Measurements from ENCODE around the gene PSAP.

The PSAP gene

DNA sequence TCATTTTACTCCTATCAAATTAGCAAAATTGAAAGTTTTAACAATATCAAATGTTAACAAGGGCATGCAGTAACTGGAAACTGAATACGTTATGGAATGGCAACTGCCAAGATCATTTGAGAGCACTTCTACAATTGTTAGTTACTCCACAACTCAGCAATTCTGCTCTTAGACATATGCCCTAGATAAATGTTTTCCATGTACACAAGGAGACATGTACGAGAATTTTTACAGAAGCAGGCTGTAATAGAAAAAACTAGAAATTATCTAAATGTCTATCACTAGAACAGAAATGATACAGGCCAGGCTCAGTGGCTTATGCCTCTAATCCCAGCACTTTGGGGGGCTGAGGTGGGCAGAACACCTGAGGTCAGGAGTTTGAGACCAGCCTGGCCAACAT, 7.0 kb downstream of the PSAP start:
- FAIRE-seq: no peak

DNA sequence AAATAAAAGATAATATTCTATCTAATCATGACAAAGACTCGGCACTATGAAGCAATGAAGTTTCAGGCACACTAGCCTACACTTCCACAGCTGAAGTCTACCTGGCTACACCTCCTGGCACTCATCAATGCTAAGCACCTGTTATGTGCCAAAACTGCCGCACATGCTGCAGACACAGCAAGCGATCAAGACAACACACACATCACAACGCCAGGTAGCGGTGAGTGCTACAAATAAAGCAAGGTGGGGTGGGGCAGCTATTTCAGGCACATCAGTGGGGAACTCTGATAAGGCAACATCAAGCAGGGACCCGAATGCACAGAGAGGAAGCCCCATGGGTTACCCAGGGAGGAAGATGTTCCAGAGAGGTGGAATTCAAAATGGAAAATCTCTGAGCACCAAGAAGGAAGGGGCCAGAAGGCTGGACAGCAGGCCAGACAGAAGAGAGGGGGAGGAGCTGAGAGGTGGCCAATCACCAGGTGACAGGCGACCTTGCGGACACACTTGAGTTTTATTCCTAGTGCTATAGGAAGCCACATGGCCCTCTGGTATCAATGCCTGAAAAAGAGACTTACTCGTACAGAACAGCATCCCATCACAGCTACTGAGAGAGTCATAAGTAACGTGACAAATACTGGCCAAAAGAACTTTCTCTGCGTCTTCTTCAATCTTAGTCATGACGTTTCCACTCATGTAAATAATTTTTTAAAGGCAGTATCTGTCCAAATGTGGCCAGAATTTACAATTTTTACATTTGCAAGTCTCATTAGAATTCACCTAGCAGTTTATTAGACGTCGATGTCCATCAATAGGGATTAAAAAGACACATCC, 8.0 kb downstream of the PSAP start:
- no peak for FAIRE-seq

DNA sequence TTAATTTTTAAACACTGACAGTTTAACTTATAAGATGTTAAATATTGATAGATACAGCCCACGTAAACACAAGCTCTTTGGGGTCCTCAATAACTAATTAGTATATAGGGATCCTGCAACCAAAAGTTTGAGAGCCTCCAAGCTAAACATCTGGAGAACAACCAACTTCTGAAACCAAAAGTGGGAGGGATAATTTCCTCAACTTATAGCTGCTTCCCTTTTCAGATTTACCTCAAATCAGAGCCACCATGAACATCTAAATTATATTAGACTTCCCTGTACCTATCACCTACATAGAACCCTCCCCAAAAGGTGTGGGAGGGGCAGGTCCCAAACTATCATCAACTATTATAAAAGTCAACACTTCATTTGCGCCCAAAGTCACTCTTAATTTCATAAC, 8.6 kb downstream of the PSAP start:
- no peak for FAIRE-seq

DNA sequence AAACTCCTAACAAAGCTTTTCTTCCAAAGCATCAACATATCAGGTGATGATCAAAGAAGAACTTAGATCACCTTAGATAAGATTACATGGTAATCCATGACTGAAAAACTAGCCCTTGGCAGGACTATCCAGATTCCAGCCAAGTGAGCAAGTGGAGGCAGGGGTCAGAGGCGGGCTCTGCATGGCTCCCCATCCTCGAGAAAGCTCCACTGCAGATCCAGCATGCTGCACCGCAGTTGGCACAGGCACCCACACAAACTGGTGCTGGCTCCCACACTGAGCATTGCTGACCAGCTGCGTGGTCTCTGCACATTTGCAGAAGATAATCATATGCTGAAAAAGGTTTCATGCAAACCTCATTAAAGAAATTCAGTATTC, 10.1 kb downstream of the PSAP start:
- no peak for FAIRE-seq

DNA sequence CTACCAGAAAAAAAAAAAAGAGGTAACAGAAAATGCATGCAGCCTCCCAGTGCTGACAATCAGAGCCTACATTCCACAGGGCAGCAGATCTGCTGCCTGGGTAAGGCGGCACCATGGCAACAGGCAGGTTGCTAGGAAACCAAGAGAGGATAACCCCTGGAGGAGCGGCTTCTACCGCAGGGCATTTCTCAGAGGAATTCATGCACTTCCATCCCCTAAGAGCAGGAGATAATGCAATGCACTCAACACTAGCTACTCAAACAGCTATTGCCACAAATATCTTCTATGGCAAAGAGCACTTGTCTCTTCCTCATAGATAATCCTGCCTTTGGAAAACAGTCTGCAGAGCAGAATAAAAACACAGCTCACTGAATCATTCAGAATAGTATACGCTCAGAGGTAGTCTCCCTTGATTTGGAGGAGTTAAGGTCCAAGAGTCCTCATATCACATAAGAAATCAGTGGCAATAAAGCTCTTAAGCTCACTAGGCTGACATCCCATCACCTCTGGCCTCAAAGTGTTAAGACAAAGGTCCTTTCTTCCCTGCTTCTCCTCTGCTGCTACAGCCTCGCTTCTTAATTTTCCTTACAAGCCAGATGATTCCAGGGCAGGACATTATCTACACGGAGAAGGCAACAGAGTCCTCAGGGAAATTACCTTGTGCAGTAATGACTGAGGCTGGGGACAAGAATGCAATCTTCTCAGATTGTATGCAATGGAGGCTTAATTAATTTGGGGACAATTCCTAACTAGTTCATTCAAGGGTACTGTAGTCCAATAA, 10.7 kb downstream of the PSAP start:
- FAIRE-seq: no peak

DNA sequence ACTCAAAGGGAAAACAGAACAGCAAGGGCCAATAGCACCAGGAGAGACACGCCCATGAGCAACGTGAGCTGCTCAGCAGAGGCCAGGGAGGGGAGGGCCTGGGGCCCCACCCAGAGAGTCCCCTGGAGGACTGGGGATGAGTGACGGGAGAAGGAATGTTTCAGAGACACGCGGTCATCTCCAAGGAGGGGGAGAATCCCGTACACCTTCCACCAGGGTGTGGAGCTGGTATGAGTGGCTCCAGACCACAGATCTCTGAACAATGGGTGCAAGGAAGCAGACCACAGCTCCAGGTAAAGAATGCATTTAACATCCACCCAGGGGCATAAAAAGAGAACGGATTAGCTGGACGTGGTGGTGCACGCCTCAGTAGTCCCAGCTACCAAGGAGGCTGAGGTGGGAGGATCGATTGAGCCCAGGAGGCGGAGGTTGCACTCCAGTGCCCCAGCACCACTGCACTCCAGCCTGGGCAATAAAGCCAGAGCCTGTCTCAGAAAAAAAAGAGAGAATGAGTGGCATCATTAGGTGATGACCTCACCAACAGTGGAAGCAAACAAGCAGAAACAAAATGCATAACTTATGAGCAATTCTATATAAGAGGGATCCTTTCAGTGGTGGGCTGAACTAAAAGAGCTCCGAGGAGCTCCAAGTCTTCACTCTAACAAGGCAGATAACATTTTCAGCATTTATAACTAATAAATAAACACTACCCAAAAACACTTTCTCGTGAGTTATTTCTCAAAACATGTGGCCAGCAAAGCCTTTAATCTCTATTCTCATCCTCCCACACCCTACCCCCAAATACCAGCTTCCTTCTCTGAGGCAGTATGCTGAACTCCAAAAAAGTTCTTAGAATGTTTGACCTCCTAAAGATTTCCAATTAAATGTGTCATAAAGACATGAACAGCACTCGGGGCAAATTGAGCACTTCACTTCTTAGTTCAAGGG, 12.5 kb downstream of the PSAP start:
- no peak for FAIRE-seq

DNA sequence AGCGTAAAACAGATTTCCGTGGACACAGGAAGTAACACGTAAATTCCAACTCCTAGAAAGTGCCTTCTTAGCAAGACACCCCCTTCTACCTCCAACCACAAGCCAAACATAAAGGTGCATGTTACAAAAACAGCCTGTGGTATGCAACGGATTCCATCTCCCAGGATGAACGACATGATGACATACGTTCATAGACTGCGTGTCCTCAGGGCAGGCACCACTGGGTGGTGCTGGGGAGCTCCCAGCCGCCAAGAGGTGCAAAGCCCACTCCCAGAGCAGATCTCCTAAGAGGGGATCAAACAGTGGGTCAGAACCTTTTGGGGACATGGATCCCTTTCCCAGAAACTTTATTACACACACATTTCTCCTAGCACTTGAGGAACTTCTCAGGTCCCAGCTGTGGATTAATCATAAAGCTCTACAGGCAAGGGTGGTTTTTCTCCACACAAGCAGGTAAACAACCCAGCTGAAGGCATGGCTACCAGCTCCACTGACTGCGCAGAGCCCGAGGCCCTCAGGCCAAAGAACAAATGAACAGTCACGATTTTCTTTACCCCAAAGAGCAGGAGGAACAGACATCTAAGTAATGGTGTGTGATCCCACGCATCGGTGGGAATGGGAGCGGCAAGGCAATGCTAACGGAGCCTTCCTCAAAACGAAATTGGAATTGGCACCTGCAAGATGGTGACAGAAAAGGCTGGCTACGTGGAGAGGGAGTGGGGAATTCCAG, 13.8 kb downstream of the PSAP start:
- FAIRE-seq: no peak

DNA sequence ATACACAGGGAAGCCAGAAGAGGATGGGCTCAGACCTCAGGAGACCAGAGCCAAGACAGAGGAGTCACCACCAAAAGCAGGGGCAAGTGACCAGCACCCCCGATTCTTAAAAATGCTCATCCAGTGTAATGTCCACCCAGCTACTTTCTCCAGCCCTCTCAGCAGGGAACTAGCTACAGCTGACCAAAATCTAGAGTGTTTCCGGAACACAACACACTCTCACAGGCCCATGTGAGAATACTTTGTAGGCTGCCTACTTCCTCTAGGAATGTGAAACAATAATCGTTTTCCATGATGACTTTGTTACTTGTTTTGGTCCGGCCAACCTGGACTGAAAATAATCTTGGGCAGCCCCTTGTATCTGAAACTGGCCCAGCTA, 14.5 kb downstream of the PSAP start:
- no peak for FAIRE-seq

DNA sequence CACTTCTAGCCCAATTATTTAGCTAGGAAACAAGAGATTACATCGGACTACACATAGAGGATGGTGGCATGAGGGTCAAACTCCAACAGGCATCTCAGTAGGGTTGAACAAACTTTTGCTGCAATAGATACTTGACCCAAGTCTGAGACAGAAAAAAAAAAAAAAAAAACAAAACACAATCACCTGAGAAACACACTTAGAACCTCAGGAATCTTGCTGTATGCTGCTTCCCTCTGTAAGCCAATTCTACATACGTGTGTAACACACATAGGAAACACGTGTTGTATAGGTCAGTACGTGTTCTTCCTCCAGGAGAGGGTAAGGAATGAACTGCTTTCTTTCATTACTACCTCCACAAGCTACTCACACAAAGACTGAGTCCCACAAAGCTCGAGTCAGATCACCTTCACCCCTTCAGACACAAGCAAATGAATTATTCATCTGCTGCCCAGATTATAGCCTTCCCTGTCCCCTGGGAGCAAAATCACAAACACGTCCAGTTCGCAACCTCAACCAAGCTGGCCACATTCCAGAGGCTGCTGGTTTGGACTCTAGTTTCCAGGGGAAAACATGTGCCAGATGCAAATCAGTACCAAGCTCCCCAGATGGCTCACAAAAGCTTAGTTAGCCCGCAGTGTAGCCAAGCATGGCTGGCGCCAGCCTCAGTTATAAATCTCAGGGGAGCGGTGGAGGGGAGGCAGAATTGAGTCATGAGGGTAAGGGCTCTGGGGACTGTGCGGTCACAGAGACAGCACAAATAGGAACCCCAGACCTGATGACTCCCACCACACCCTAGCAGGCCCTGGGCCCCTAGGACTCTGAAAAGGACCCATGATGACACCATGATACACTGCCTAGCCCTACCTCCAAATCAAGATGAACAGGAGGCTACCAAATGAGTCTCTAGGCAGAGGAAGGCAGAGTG, 15.1 kb downstream of the PSAP start:
- no peak for FAIRE-seq

DNA sequence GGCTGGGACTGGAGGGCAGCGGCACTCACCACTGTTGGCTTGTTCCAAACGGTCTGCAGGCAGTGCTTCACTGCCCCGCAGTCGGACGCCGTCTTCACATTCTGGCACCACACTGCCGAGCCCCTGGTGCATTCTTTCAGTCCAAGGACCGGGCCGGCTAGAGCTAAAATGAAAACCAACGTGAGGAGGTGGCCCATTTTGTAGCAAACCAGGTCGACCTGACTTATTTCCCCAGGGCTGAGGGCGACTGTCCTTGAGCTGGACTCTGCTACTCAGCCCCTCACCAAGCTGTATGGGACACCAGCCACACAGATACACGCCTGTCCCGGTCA, 16.7 kb downstream of the PSAP start:
- FAIRE-seq: no peak

DNA sequence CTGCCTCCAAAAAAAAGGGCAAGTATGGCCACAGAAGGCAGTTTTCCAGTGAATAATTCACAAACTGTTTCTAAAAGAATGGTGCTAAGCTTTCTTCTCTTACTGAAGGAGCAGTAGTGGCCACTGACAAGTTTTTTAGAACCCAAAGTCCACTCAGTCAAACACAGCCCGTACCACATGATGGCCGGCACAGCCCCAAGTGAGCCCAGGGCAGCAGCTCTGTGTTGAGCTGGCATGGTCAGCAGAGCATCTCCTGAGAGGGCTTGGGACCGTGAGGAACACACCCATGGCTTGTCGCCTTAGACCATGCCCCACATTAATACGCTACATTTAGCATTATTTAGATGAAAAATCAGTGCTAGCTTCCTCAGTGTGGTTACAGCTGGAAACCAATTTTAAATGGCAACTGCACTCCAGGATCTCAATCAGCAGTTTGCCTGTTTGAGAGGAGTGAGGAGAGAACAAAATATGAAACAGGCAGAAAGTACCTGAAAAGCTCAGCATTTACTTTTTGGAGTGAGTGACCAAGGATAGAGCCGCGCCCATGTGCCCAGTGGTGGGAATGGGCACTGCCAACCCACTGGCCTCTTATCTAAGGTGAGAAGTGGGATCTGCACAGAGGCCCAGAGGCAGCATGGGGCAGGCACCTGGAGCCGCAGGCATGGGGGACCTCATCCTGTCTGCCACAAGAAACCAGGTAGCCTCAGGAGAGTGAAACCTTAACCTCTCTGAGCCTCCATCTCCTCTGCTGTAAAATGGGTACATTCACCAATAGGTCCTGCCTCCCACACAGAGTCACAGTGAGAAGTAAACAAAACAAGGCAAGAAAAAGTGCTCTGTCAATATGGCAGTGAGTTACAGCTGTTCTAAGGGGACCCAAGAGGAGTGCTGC, 17.4 kb downstream of the PSAP start:
- no peak for FAIRE-seq

DNA sequence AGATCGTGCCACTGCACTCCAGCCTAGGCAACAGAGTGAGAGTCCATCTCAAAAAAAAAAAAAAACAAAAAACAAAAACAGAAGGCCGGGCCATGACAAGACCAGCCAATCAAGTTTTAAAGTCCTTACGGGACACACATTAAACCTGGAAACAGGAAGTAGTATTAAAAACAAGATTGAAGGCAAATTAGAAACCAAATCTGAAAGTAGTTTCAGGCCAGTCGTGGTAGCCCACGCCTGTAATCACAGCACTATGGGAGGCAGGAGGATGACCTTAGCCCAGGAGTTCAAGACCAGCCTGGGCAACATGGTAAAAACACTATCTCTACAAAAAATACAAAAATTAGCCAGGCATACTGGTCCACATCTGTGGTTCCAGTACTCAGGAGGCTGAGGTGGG, 18.1 kb downstream of the PSAP start:
- no peak for FAIRE-seq

DNA sequence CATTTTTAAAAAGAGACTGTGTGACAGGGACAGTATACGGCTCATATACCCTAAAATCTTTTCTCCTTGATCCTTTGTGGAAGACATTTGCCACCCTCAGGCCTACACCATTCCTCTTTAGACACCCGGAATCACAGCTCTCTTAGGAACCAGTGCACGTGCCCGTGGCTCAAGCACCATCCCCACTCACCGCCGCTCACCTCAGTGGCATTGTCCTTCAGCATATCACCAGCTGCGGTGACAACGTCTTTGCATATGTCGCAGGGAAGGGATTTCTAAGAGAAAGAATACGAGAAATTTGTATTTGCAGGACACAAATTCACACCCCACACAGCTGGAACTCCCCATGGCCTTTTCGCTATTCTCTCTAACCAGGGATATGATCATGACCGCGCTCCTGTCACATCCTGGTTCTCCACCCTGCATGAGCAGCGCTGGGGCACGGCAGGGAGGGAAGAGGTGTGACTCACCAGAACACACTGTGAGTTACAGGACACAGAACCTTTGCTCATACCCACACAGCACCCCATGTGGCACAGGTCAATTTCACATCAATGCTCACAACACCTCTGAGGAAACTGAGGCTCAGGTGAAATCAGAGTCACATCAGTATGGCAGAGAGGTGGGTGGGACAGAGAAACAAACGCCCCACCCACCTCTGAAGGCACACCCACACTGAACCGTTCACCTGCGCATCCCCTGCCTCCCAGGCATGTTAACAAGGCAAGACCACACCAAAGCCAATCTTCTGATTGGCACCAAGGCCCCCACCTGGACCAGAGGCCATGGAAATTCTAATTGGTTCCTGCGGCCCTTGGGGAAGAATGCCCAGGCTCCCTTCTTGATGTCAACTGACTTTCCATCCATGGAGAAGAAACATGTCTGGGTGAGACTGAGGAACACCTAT, 19.2 kb downstream of the PSAP start:
- no peak for FAIRE-seq

DNA sequence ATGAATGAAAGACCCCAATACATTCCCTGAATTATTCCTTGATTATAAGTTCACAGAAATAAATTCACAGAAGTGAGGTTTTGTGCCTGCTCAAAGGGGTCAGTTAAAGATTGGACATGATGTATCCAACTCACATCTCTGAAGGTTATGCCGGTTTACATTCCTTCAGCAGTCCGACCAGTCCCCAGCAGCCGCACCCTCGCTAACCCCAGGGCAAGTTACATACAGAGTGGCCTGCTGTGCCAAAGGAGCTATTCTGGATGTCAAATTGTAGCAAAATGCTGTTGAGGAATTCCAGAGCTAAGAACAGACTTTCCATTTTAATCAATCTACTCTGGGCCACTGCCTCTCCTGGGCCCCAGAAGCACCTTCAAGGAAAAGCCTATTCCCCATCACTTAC, 20.3 kb downstream of the PSAP start:
- FAIRE-seq: no peak

DNA sequence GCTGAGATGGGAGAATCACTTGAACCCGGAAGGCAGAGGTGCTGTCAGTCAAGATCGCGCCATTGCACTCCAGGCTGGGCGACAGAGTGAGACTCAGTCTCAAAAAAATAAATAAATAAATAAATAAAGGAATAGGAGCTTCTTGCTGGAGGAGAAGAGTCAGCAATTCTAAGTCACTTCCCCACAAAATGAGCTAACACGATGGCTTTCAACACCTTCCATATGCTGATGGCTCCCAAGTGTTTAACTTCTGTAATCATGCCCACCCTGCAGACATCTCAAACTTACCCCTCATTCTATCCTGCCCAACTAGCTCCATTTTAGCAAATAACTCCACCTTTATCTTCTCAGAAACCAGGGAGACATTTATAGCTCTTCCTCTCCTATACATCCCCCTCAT, 21.2 kb downstream of the PSAP start:
- no peak for FAIRE-seq

DNA sequence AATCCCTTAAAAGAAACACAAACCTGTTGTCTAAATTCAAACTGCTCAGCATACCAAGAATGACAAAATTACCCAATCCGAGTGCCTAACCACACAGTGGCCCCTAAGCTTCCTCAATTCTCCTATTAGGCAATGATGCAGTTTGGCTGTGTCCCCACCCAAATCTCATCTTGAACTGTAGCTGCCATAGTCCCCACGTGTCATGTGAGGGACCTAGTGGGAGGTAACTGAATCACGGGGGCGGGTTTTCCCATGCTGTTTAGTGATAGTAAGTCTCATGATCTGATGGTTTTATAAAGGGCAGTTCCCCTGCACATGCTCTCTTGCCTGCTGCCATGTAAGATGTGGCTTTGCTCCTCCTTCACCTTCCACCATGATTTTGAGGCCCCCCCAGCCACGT, 21.9 kb downstream of the PSAP start:
- no peak for FAIRE-seq

DNA sequence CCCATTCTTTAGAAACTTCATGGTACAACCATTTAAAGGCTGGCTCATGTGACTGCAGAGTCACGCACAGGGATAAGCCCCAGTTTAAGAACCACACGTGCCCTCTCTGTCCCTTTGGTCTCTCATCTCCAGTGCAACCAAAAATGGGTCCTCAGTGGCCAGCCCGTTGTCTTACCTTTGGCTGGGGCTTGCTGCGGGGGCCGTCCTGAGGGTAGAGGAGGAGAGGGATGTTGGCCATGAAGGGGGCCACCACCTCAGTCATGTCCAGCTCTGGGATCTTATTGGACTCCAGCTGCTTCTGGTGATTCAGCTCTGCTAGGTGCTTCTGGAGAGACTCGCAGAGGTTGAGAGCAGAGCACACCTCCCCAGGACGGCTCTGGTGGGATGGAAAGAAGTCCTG, 22.3 kb downstream of the PSAP start:
- FAIRE-seq: no peak

DNA sequence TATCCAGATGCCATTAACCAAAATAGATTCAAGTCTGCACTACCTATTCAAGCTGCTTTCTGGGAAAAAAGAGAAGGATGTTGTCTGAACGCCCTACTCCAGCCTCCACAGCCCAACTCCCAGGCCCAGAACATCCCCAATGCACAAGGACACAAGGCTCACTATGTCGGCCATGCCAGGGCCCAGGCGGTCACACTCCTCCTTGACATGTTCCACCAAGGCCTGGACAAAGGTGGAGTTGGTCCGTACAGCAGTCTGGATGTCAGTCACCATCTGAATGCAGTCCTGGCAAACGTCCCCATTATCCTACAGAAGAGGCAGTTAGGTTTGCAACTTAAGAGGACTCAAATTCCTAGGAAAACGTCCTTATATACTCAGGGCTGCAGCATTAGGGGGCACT, 23.2 kb downstream of the PSAP start:
- no peak for FAIRE-seq

DNA sequence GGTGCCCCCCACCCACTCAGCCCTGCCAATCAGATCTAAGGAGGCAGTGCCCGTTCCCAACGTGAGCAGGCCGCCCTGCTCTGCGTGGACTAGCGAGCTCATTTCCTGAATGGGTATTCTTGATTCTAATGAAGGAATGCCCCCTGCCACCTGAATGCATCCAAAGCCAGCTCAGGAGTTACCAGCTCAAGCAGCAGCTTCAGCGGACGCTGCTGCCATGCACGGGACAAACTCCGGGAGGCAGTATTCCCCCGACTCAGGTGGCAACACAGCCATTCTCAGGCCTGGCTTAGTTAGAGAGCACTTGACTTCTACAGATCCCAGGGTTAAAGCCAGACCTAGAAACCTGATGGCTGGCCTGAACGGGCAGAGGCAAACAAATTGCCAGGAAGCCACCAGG, 25.8 kb downstream of the PSAP start:
- FAIRE-seq: no peak

DNA sequence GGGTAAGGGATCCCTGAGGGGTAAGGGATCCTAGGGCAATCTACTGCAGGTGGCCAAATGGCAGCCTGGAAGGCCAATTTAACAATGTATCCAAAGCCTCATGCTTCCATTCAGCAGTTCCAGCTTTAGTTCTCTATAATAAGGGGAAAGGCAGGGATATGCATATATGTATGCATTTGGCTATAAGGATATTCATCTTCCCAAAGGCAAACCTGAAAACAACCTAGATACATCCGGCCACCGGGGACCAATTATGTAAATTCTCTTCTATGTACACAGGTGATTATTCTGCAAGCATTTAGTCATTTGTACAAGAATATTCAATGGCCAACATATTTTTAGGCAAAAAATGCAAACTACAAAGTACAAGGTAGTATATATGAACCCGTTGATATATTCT, 26.7 kb downstream of the PSAP start:
- FAIRE-seq: no peak

Data from A204.1 (cell line).